Immature natural killer cell (primary cell): ENCODE results near the gene MAP3K1. TPM values are rescaled to one million over a fixed set of nuclear protein-coding genes. Genes with fewer than 3 reads are reported as not detected.

Experiments used
- DNase-seq, 3 donors: peaks; one replicate each; pipeline ENCODE4 v3.0.0; 2022; ENCODE audit warnings: mixed read lengths in 1 of 3
- H3K27ac Mint-ChIP-seq, 6 donors: one replicate each; pipeline ENCODE4 v1.8.0; 2020; ENCODE audit warnings: mixed read lengths in 6 of 6, mild to moderate bottlenecking in 5 of 6, inconsistent platforms in 4 of 6, moderate library complexity in 3 of 6
- H3K27me3 Mint-ChIP-seq, 3 donors: one replicate each; pipeline ENCODE4 v1.8.0; 2020 to 2021; ENCODE audit warnings: low read depth in 3 of 3, mild to moderate bottlenecking in 3 of 3, mixed read lengths in 3 of 3, moderate library complexity in 3 of 3, inconsistent platforms in 1 of 3
- H3K36me3 Mint-ChIP-seq, 3 donors: one replicate each; pipeline ENCODE4 v1.8.0; 2020; ENCODE audit warnings: mixed read lengths in 3 of 3, inconsistent platforms in 2 of 3, mild to moderate bottlenecking in 2 of 3
- H3K4me1 Mint-ChIP-seq, 2 donors: one replicate each; pipeline ENCODE4 v1.8.0; 2020; ENCODE audit warnings: inconsistent platforms in 2 of 2, mild to moderate bottlenecking in 2 of 2, mixed read lengths in 2 of 2, moderate library complexity in 1 of 2
- H3K4me3 Mint-ChIP-seq, 5 donors: one replicate each; pipeline ENCODE4 v1.8.0; 2020; ENCODE audit warnings: mild to moderate bottlenecking in 5 of 5, mixed read lengths in 5 of 5, inconsistent platforms in 3 of 5, moderate library complexity in 3 of 5
- H3K9me3 Mint-ChIP-seq, 6 donors: one replicate each; pipeline ENCODE4 v1.8.0; 2020; ENCODE audit warnings: mild to moderate bottlenecking in 6 of 6, mixed read lengths in 6 of 6, inconsistent platforms in 4 of 6, moderate library complexity in 3 of 6
- polyA plus RNA-seq, 3 donors: library from polyadenylated mRNA; unstranded; fragments of 300-500 nt; fragmentation: Illumina TruSeq; gene quantifications; one replicate each; pipeline ENCODE4 v1.2.3, GENCODE V29; 2021

Gene MAP3K1
- polyA plus RNA-seq, 3 donors from 2014 or later = 5.8 to 16.7 (median 10.2) TPM

DNA sequence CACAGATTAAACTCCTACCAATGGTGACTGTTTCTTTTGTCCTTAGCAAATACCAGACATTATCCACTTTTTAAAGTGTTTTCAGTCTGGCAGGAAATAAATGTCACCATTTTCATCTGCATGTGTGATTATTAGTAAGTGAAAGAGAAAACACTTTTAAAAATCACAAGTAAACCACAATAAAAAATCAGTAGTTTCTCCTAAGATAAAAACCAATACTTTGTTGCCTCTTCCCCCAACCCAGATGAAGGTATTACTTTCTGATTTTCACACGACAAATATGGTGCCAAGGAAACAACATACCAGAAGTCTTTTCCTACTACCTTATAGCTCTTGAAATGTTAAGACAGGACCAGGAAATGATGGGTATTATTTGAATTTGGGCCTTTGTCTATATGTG, 11.5 kb upstream of the MAP3K1 start:
- H3K27me3 Mint-ChIP-seq = peaks cover 0 to 4% (median 0%) of the 10 kb centered on the region in 3 donors

DNA sequence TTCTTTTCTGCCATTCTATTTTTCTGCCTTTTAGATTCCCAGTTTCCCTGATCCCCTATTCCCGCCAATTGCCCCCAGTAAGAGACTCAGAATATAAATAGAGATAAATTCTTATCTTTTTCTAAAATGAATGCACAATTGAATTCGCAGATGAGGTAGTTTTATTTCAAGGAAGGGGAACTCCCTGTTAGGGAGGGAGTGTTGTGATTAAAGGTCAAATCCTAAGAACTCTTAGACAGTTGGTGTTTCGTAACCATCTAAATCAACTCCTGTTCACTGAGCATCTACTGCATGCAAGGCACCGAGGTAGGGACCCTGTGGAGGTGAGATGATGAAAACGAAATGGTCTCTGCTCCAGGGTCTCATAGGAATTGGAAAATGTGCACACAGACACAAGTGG, 7.7 kb upstream of the MAP3K1 start:
- no peaks in the 10 kb centered on the region for H3K9me3 Mint-ChIP-seq
- no peaks in the 10 kb centered on the region for H3K36me3 Mint-ChIP-seq
- peaks cover 13% of the 10 kb centered on the region in 2 donors for H3K4me1 Mint-ChIP-seq
- DNase-seq = no peak
- no peak overlapping the region for H3K4me3 Mint-ChIP-seq
- no peak overlapping the region for H3K27ac Mint-ChIP-seq
- peaks cover 0 to 4% (median 0%) of the 10 kb centered on the region in 3 donors for H3K27me3 Mint-ChIP-seq

More for the DNA sequence above, 11.5 kb upstream of the MAP3K1 start:
- Mint-ChIP-seq H3K4me1 (peaks cover 13% of the 10 kb centered on the region in 2 donors), H3K4me3 (peak overlapping the region in 1 of 5 donors; percentile 38), H3K9me3 (no peaks in the 10 kb centered on the region), H3K27ac (peak overlapping the region in 4 of 6 donors; percentile 18 to 90 (median 51)), H3K36me3 (no peaks in the 10 kb centered on the region)
- DNase-seq = no peak

DNA sequence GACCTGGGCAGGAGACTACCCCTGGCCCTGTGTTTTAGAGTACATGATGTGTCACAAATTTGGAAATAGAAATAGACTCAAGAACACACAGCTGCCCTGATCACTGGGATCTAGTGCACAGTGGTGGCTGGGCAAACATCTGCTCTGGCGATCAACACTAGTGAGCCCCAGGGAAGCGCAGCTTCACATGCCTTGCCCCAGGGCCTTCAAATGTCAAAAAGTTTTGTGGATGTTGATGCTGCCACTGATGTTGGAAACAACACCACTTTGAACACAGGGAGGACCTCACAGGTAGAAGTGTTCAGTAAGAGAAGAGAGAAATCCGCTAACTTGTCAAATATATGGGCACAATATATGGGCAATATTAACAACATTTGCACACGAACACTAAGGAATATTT, 7.1 kb upstream of the MAP3K1 start:
- Mint-ChIP-seq H3K9me3 (no peaks in the 10 kb centered on the region), H3K4me3 (no peak overlapping the region), H3K36me3 (no peaks in the 10 kb centered on the region), H3K4me1 (peaks cover 12 to 13% of the 10 kb centered on the region in 2 donors), H3K27me3 (peaks cover 0 to 4% (median under 1%) of the 10 kb centered on the region in 3 donors), H3K27ac (no peak overlapping the region)
- DNase-seq = no peak

DNA sequence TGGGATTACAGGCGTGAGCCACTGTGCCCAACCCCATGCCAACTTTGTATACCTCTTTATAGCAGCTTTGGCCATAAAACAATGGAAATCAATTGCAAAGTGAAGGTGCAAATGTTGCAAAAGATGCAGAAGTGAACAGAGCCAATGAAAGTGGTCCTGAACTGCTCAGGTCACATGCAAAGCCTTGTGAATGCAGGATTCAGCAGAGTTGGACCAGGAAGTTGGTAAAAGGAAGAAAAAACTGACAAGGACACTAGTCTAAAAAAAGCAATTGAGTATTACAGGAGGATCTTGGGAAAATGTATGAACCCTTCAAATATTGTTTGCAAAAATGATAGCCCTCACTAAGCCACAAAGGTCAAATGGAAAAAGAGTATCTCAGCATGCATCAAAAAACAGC, 4.5 kb upstream of the MAP3K1 start:
- Mint-ChIP-seq H3K27ac (no peak overlapping the region), H3K27me3 (peaks cover 0 to 11% (median 8%) of the 10 kb centered on the region in 3 donors), H3K4me3 (no peak overlapping the region), H3K4me1 (peaks cover 8% of the 10 kb centered on the region in 2 donors), H3K36me3 (no peaks in the 10 kb centered on the region), H3K9me3 (no peaks in the 10 kb centered on the region)
- no peak for DNase-seq

DNA sequence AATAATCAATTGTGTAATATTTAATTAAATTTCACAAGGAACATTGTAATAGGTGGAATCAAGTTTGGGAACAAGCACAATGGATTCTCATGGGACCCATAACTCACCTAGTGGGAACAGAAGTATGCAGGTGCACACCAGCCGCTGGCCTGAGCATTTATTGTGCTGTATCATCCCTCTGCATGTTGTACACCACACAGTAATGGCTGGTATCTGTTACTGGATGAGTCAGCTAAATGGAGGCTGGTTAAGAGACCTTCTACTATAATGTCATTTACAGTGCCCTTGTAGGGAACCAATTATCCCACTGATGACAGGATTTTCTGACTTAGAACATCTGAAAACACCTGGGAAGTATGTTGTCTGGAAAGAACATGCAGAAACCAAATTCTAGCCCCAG, 3.2 kb upstream of the MAP3K1 start:
- no peak for DNase-seq
- Mint-ChIP-seq H3K27ac (no peak overlapping the region), H3K9me3 (no peaks in the 10 kb centered on the region)

DNA sequence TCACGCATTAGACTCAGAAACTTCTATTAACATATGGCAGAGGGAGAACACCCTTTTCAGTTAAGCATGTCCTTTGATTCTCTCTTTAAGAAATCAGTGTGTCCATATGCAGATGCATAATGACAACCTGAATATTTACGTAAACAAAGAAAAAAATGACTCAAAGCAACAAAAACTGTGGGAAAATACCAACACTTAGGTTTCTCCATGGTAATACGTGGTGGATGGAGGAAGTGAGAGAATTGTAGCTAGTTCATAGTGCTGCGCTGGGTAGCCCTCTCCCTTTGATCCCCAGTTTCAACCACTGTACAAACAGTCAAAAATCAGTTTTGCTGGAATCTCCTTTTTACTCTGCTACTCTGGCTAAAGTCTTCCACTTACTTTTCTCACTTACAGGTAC, 2.0 kb upstream of the MAP3K1 start:
- H3K4me1 Mint-ChIP-seq = peaks cover 21 to 23% of the 10 kb centered on the region in 2 donors
- no peaks in the 10 kb centered on the region for H3K36me3 Mint-ChIP-seq
- DNase-seq = no peak
- H3K27ac Mint-ChIP-seq = peak overlapping the region in 3 of 6 donors; percentile 45 to 90 (median 64)
- peak overlapping the region; percentile 45 to 93 (median 91) for H3K4me3 Mint-ChIP-seq
- H3K9me3 Mint-ChIP-seq = no peaks in the 10 kb centered on the region
- H3K27me3 Mint-ChIP-seq = peaks cover 0 to 13% (median 11%) of the 10 kb centered on the region in 3 donors

More for the DNA sequence above, 3.2 kb upstream of the MAP3K1 start:
- H3K4me1 Mint-ChIP-seq = peaks cover 11% of the 10 kb centered on the region in 2 donors
- no peak overlapping the region for H3K4me3 Mint-ChIP-seq
- H3K36me3 Mint-ChIP-seq = no peaks in the 10 kb centered on the region
- H3K27me3 Mint-ChIP-seq = peaks cover 0 to 16% (median 9%) of the 10 kb centered on the region in 3 donors

DNA sequence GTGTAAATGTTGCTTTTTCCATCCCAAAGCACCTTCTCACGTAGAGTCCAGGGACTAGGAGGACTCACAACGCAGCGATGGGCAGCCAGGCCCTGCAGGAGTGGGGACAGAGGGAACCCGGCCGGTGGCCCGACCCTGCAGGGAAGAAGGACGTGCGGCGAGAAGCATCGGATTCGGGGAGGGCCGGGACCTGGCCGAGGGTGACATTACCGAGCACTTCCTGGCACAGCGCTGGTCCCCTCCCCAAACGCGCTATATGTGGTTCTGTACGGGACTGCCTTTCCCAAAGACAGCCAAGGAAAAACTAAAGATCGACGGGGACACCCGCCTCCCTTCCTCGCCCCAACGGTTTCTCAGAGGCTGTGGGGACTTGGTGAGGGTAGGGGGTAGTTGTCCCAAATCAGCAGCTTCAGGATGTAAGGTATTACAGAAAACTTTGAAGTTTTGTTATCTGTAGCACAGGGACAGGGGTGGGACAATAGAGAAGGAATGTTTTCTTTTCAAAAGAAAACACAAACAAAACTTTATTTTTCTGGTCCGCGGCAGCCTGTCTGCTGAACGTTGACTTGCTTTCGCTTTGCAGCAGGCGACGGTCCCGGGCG, 887 bp upstream of the MAP3K1 start:
- peak in 2 of 3 donors; percentile 34 to 44 for DNase-seq
- H3K27me3 Mint-ChIP-seq = peaks cover 0 to 13% (median 11%) of the 10 kb centered on the region in 3 donors
- H3K4me3 Mint-ChIP-seq = peak overlapping the region; percentile 90 to 93 (median 91)
- peak overlapping the region; percentile 78 to 92 (median 90) for H3K27ac Mint-ChIP-seq
- H3K4me1 Mint-ChIP-seq = peaks cover 31 to 34% of the 10 kb centered on the region in 2 donors
- H3K36me3 Mint-ChIP-seq = no peaks in the 10 kb centered on the region
- H3K9me3 Mint-ChIP-seq = no peaks in the 10 kb centered on the region

DNA sequence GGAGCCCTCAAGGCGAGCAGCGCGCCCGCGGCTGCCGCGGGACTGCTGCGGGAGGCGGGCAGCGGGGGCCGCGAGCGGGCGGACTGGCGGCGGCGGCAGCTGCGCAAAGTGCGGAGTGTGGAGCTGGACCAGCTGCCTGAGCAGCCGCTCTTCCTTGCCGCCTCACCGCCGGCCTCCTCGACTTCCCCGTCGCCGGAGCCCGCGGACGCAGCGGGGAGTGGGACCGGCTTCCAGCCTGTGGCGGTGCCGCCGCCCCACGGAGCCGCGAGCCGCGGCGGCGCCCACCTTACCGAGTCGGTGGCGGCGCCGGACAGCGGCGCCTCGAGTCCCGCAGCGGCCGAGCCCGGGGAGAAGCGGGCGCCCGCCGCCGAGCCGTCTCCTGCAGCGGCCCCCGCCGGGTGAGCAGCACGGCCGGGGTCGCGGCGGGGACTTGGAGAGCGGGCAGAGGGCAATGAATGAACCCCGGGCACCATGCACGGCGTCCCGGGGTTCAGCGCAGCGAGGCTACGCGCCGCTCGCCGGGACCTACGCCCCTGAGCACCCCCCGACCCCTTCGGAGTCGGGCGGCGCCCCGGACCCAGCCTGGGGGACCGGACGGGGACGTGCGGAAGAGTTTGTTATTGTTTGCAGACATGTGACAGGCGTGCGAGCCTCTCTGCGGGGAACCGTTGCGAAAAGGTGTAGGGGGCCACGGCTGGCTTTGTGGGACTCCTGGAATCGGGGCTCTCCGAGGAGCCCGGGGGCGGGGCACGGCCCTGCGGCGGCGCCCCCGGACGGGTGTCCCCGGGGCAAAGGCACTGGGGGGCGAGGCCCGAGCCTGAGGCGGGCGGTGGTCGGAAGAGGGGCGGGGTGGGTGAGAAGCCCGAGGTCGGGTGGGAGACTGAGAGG, 553 bp downstream of the MAP3K1 start:
- peak overlapping the region; percentile 53 to 98 (median 95) for H3K27ac Mint-ChIP-seq
- DNase-seq = no peak
- H3K4me3 Mint-ChIP-seq = peak overlapping the region; percentile 90 to 96 (median 94)
- no peaks in the 10 kb centered on the region for H3K36me3 Mint-ChIP-seq
- peaks cover 0 to 13% (median 11%) of the 10 kb centered on the region in 3 donors for H3K27me3 Mint-ChIP-seq
- peaks cover 41 to 49% of the 10 kb centered on the region in 2 donors for H3K4me1 Mint-ChIP-seq
- no peaks in the 10 kb centered on the region for H3K9me3 Mint-ChIP-seq

DNA sequence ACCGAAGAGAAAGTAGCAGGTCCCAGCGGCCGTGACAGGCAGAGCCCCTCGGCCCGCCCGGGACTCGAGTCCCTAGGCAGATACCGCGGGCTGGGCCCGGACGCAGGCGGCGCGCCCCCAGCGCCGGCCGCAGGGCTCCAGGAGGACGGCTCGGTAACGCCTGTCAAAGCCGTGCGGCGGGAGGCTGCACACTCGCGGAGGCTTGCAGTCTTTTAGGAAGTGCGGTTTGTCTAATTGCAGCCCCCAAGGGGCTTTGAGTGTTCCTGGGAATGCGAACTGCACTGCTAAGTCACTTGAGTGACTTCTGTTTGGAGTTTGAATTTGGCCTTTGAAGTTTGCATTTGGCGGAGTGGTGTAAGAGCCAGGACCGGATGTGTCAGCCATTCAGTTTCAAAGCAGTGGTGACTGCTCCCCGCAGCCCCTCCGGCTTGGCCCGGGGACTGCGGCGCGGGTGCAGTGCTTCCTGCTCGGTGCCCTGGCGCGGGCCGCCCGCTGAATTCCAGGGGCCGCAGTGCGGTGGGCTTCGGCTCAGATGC, 1.3 kb downstream of the MAP3K1 start:
- H3K36me3 Mint-ChIP-seq = no peaks in the 10 kb centered on the region
- peak overlapping the region; percentile 90 to 96 (median 94) for H3K4me3 Mint-ChIP-seq
- peaks cover 45 to 54% of the 10 kb centered on the region in 2 donors for H3K4me1 Mint-ChIP-seq
- no peaks in the 10 kb centered on the region for H3K9me3 Mint-ChIP-seq
- H3K27ac Mint-ChIP-seq = peak overlapping the region; percentile 89 to 98 (median 95)
- H3K27me3 Mint-ChIP-seq = peaks cover 0 to 13% (median 11%) of the 10 kb centered on the region in 3 donors
- DNase-seq = peak; percentile 76 to 79 (median 77)

DNA sequence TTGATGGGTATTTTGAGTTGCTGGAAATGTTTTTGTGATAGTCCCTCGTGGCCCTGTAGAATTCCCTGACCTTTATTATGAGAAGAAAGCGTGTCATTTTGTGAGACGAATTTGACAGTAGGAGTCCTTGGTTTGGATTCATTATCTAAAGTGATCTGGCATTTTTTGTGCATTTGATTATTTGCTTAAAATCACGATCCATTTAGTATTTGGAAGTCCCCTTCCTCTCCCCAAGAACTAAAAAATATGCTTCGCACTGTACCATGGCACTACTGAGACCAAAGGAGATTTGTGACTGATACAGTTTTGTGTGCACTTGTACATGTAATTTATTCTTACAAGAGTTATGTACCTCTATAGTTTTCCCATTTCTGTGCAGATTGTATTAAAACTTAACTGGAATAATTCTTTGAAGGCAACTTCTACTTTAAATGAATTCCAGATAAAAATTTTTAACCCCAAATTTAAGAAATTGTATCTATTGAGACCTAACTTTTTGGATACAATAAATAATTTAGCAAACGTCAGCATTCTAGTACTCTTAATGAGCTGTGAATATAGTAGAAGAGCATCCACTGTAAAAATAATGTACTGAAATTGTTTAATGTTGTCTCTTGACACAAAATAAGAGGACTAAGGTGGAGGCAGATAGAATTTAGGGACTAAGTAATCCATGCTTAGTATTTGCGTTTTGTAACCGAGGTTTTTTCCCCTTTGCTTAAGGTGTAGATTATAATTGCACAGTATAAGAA, 2.1 kb downstream of the MAP3K1 start:
- DNase-seq = no peak
- peak overlapping the region; percentile 89 to 98 (median 95) for H3K27ac Mint-ChIP-seq
- peaks cover 47 to 57% of the 10 kb centered on the region in 2 donors for H3K4me1 Mint-ChIP-seq
- peak overlapping the region; percentile 90 to 96 (median 94) for H3K4me3 Mint-ChIP-seq
- peaks cover 0 to 15% (median 11%) of the 10 kb centered on the region in 3 donors for H3K27me3 Mint-ChIP-seq
- no peaks in the 10 kb centered on the region for H3K36me3 Mint-ChIP-seq
- H3K9me3 Mint-ChIP-seq = no peaks in the 10 kb centered on the region

DNA sequence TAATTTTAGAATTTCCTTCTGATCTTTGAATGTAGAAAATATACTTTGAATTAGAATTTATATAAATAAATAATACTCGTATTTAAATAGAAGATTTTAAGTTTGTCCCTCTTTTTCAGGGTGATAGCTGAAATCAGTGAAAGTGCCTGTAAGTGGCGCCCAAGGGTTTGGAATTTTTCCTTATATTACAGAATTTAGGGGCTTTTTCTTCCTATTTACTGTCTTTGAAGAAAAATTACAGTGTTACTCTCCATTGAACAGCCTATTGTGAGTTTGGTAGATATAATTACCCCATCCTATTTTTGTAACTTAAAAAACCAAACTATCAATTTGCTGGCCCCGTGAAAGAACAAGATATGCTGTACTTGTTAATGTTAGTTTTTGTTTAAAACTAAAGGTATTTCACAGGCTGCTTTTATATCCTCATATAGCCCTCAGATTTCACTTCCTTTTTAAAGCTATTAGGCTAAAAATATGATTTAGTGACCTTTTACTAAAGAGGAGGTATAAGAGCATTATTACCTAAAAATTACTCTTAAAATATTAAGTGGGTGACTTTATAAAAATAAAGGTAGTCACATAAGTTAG, 3.2 kb downstream of the MAP3K1 start:
- Mint-ChIP-seq H3K4me3 (peak overlapping the region; percentile 68 to 90 (median 81)), H3K4me1 (peaks cover 58 to 68% of the 10 kb centered on the region in 2 donors), H3K27me3 (peaks cover 0 to 15% (median 9%) of the 10 kb centered on the region in 3 donors), H3K36me3 (no peaks in the 10 kb centered on the region), H3K27ac (peak overlapping the region; percentile 68 to 86 (median 84)), H3K9me3 (no peaks in the 10 kb centered on the region)
- DNase-seq = no peak

DNA sequence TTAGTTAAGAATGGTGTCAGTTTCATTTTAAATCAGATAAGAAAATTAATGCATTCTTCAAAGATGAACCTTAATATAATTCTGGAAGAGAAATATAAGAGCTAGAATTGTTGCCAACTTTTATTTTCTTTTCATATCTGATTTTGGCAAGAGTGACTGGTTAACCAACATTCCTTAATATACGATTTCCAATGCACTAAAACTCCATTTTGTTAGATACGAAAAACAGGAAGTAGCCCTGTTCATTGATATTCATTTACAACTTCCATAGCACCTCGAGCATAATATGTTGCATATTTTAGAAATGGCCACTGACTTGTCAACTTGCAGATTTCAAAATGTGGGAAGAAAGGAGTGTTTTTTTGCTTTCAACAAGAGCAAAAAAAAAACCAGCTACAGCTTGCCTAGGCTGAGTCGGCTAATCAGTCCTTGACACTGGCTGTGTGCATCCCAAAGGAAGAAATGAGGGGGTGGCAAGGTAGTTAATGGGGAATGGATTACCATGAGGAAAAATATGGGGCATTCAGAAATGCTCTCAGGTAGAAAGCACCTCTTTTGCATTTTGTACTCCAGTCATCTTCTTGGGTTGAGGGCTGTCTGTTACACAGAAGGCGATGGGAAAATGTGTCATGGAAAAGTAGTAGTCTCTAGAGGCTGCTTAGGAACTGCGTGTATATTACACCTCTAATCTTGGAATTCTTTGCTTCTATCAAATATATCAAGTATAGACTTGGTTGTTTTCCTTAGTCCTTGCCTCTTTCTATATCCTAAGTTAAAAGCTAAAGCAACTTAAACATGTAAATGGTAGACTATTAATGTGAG, 3.9 kb downstream of the MAP3K1 start:
- peak overlapping the region; percentile 68 to 90 (median 81) for H3K4me3 Mint-ChIP-seq
- H3K27ac Mint-ChIP-seq = peak overlapping the region; percentile 61 to 86 (median 84)
- H3K9me3 Mint-ChIP-seq = no peaks in the 10 kb centered on the region
- DNase-seq = no peak
- peaks cover 0 to 11% (median 7%) of the 10 kb centered on the region in 3 donors for H3K27me3 Mint-ChIP-seq
- H3K36me3 Mint-ChIP-seq = no peaks in the 10 kb centered on the region
- peaks cover 58 to 70% of the 10 kb centered on the region in 2 donors for H3K4me1 Mint-ChIP-seq
